Measurements from ENCODE around the gene CHI3L1.
"Not testable (repeated sequence)": the region's sequence is repeated elsewhere in the genome, so short reads cannot be mapped to it uniquely, and the experiment has no call there.

CHI3L1 gene

GRCh38 chr1:203186446-203187303 lies at the start of gene CHI3L1:
TSS of gene CHI3L1 (minus strand) at chr1:203186704. CDS start at chr1:203186623, 81 bp downstream.
- in situ Hi-C loops (cut with HindIII; ENCODE audit: low pct_ligation_motif_present, low pct_unique_long_range_greater_than_20kb, low sequenced_read_pairs), result no loop called here
- no peak for DNase-seq

- in situ Hi-C loops (cut with HindIII; ENCODE audit: low pct_ligation_motif_present, low pct_unique_long_range_greater_than_20kb, low sequenced_read_pairs); DNase-seq: not testable (repeated sequence)
Observed at GRCh38 chr1:203234901-203235300, 48.4 kb upstream of the CHI3L1 start.

GRCh38 chr1:203229471-203230135 lies 43.1 kb upstream of the CHI3L1 start, which contains the start of gene CHIT1:
TSS of gene CHIT1 (minus strand) at chr1:203229673. CDS start at chr1:203229636, 37 bp downstream.
- in situ Hi-C loops (cut with HindIII; ENCODE audit: low pct_ligation_motif_present, low pct_unique_long_range_greater_than_20kb, low sequenced_read_pairs), result no loop called here
- DNase-seq, result no peak

- in situ Hi-C loops (cut with HindIII; ENCODE audit: low pct_ligation_motif_present, low pct_unique_long_range_greater_than_20kb, low sequenced_read_pairs), result no loop called here
- no peak for DNase-seq
Observed at GRCh38 chr1:203228670-203229069, 42.2 kb upstream of the CHI3L1 start.

- in situ Hi-C loops (cut with HindIII; ENCODE audit: low pct_ligation_motif_present, low pct_unique_long_range_greater_than_20kb, low sequenced_read_pairs), result no loop called here
- DNase-seq, result no peak
Observed at GRCh38 chr1:203227371-203228083, 41.0 kb upstream of the CHI3L1 start.

- in situ Hi-C loops (cut with HindIII; ENCODE audit: low pct_ligation_motif_present, low pct_unique_long_range_greater_than_20kb, low sequenced_read_pairs), result no loop called here
Observed at GRCh38 chr1:203225071-203225470, 38.6 kb upstream of the CHI3L1 start.

GRCh38 chr1:203223012-203223775 lies 36.7 kb upstream of the CHI3L1 start:
- DNase-seq, result no peak
- in situ Hi-C loops (cut with HindIII; ENCODE audit: low pct_ligation_motif_present, low pct_unique_long_range_greater_than_20kb, low sequenced_read_pairs), result loop anchor here (25.0 kb wide), 1 partner anchor 186 kb away; the partner anchor contains the start of gene PPFIA4

More at GRCh38 chr1:203225071-203225470, 38.6 kb upstream of the CHI3L1 start:
- DNase-seq, result no peak

- in situ Hi-C loops (cut with HindIII; ENCODE audit: low pct_ligation_motif_present, low pct_unique_long_range_greater_than_20kb, low sequenced_read_pairs), result loop anchor here (10.0 to 25.0 kb wide), 2 partner anchors 95 to 183 kb away; partner anchors contain the start of genes ADORA1 and PPFIA4
- no peak for DNase-seq
Observed at GRCh38 chr1:203219934-203220333, 33.4 kb upstream of the CHI3L1 start.

GRCh38 chr1:203219171-203219570 lies 32.7 kb upstream of the CHI3L1 start:
- in situ Hi-C loops (cut with HindIII; ENCODE audit: low pct_ligation_motif_present, low pct_unique_long_range_greater_than_20kb, low sequenced_read_pairs), result loop anchor here (10.0 to 25.0 kb wide), 2 partner anchors 94 to 182 kb away; partner anchors contain the start of genes ADORA1 and PPFIA4
- no peak for DNase-seq

GRCh38 chr1:203217668-203218067 lies 31.2 kb upstream of the CHI3L1 start:
- in situ Hi-C loops (cut with HindIII; ENCODE audit: low pct_ligation_motif_present, low pct_unique_long_range_greater_than_20kb, low sequenced_read_pairs), result loop anchor here (10.0 to 25.0 kb wide), 2 partner anchors 93 to 180 kb away; partner anchors contain the start of genes ADORA1 and PPFIA4
- no peak for DNase-seq

- peak; percentile 18 for DNase-seq
- in situ Hi-C loops (cut with HindIII; ENCODE audit: low pct_ligation_motif_present, low pct_unique_long_range_greater_than_20kb, low sequenced_read_pairs), result loop anchor here (10.0 to 25.0 kb wide), 2 partner anchors 92 to 180 kb away; partner anchors contain the start of genes ADORA1 and PPFIA4
Observed at GRCh38 chr1:203217139-203217655, 30.7 kb upstream of the CHI3L1 start.

- in situ Hi-C loops (cut with HindIII; ENCODE audit: low pct_ligation_motif_present, low pct_unique_long_range_greater_than_20kb, low sequenced_read_pairs), result loop anchor here (10.0 to 25.0 kb wide), 2 partner anchors 92 to 179 kb away; partner anchors contain the start of genes ADORA1 and PPFIA4
- peak; percentile 77 for DNase-seq
Observed at GRCh38 chr1:203216274-203217138, 30.0 kb upstream of the CHI3L1 start.

- no peak for DNase-seq
- in situ Hi-C loops (cut with HindIII; ENCODE audit: low pct_ligation_motif_present, low pct_unique_long_range_greater_than_20kb, low sequenced_read_pairs), result loop anchor here (10.0 to 25.0 kb wide), 2 partner anchors 91 to 178 kb away; partner anchors contain the start of genes ADORA1 and PPFIA4
Observed at GRCh38 chr1:203215573-203215972, 29.1 kb upstream of the CHI3L1 start.

GRCh38 chr1:203214871-203215270 lies 28.4 kb upstream of the CHI3L1 start:
- no peak for DNase-seq
- in situ Hi-C loops (cut with HindIII; ENCODE audit: low pct_ligation_motif_present, low pct_unique_long_range_greater_than_20kb, low sequenced_read_pairs), result loop anchor here (10.0 to 25.0 kb wide), 2 partner anchors 90 to 178 kb away; partner anchors contain the start of genes ADORA1 and PPFIA4

GRCh38 chr1:203213126-203213525 lies 26.6 kb upstream of the CHI3L1 start:
- in situ Hi-C loops (cut with HindIII; ENCODE audit: low pct_ligation_motif_present, low pct_unique_long_range_greater_than_20kb, low sequenced_read_pairs), result loop anchor here (10.0 to 25.0 kb wide), 2 partner anchors 88 to 176 kb away; partner anchors contain the start of genes ADORA1 and PPFIA4

GRCh38 chr1:203211812-203212211 lies 25.3 kb upstream of the CHI3L1 start:
- no peak for DNase-seq
- in situ Hi-C loops (cut with HindIII; ENCODE audit: low pct_ligation_motif_present, low pct_unique_long_range_greater_than_20kb, low sequenced_read_pairs), result loop anchor here (10.0 to 25.0 kb wide), 2 partner anchors 87 to 175 kb away; partner anchors contain the start of genes ADORA1 and PPFIA4

More at GRCh38 chr1:203213126-203213525, 26.6 kb upstream of the CHI3L1 start:
- DNase-seq, result no peak
